ENCODE measurements around the gene CUL2.

DNA sequence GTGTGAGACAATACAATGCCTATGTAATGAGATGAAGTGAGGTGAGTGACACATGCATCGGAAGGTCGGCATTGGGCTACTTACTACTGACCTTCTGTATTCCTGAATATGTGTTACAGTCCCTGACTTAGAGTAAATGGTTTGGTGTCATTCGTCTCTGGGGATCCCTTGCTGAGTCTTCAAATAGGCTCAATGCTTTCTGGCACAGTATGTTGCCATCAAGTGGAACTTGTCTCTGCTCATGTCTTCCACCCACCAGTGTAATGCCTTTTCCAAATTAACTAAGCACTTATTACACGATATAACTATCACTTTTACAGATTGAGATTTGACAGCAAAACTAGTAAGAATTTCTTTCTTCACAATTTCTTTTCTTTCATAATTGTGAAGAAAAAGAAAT lies 10.9 kb downstream of the CUL2 start:
- TF ChIP-seq, protein P1, sequence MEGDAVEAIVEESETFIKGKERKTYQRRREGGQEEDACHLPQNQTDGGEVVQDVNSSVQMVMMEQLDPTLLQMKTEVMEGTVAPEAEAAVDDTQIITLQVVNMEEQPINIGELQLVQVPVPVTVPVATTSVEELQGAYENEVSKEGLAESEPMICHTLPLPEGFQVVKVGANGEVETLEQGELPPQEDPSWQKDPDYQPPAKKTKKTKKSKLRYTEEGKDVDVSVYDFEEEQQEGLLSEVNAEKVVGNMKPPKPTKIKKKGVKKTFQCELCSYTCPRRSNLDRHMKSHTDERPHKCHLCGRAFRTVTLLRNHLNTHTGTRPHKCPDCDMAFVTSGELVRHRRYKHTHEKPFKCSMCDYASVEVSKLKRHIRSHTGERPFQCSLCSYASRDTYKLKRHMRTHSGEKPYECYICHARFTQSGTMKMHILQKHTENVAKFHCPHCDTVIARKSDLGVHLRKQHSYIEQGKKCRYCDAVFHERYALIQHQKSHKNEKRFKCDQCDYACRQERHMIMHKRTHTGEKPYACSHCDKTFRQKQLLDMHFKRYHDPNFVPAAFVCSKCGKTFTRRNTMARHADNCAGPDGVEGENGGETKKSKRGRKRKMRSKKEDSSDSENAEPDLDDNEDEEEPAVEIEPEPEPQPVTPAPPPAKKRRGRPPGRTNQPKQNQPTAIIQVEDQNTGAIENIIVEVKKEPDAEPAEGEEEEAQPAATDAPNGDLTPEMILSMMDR (IDR thresholded peaks at IDR 0.05): no peak
- no peak for TF ChIP-seq POLR2AphosphoS5 (IDR thresholded peaks at IDR 0.05; ENCODE audit: insufficient read depth in 1 of 2, low read depth in 1 of 2)
